Mononuclear cell (primary cell): ENCODE measurements around the gene SLIT1. TPM values are rescaled to one million over a fixed set of nuclear protein-coding genes. Genes with fewer than 3 reads are reported as not detected.

Source experiments
- H3K27me3 ChIP-seq: 2 replicates; pipeline ENCODE4 v1.6.0; 2011; ENCODE audit warnings: low read length, control low read depth; ENCODE audit not compliant: insufficient read depth
- H3K4me1 ChIP-seq: 2 replicates; pipeline ENCODE4 v1.5.1; 2011; ENCODE audit warnings: mild to moderate bottlenecking, low read length, control low read depth; ENCODE audit not compliant: insufficient read depth
- H3K4me3 ChIP-seq: 2 replicates; pipeline ENCODE4 v1.5.1; 2011; ENCODE audit warnings: mild to moderate bottlenecking, low read length, moderate library complexity
- H3K9me3 ChIP-seq: 2 replicates; pipeline ENCODE4 v1.5.1; 2011; ENCODE audit warnings: low read depth, mild to moderate bottlenecking, control low read depth, low read length
- total RNA-seq: library from RNA; depleted of rRNA; stranded (reverse); fragments of >200 nt; gene quantifications from one replicate; pipeline ENCODE4 v1.2.3, GENCODE V29; 2012

The SLIT1 gene
- total RNA-seq, 1 donor, result 0.10 TPM

DNA sequence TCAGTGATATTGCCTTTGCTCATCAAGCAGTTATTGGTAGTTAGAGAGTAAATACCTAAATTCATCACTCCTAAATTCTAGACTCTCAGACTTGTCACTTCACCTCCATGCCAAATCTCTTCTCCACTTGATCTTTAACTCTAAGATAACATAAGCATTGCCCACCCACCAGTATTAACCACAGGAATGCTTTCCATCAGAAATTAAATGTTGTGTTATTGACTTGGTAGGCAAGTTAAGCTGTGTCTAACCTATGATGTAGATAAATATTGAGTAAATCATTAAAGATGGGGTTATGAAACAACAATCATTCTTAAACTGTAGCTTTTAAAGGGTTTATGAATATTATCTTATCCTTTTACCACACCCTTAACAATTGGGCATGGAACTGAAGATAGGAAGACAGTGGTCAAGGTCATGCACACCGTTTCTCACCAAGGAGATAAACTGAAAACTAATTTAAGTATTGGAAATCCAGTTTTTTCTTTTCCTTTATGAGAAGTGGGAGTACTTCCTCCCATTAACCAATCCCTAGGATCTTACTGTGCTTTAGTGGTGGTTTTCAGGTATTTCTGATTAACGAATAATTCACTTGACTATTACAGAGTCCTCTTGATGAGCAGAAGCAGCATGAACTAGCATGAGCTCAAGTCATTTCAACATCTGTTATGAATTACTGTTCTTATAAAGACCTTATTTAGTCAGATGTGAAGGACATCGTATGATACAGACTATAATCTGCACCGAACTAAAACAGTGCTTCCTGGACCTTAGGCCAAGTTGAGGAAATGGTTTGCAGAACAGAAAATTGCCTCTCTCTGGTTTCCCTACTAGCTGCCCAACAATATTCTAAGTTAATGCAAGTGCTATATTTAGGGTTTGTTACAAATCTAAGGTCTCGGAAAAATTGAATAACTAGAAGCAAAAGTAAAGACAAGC lies 211.7 kb downstream of the SLIT1 start:
- H3K4me3 ChIP-seq, result no peak overlapping the region
- no peaks in the 10 kb centered on the region for H3K9me3 ChIP-seq
- no peaks in the 10 kb centered on the region for H3K27me3 ChIP-seq
- H3K4me1 ChIP-seq, result no peaks in the 10 kb centered on the region

DNA sequence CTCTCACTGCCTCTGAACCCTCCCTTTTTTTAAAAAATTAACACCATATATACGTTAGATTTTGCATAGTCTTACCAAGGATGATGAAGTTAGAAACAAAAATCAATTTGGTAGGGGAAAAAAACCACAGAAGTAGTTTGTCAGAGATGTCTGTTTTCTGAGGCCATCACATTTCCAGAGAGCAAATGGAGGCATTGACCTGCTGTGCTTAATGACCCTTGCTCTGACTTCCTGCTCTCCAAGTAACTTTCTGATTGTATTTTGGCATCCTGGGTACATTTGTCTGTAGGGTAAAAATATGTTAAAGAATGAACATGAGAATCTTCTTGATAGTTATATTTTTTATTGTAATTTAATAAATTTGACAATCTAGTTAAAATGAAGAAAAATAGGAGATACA lies 213.5 kb downstream of the SLIT1 start:
- H3K9me3 ChIP-seq, result no peaks in the 10 kb centered on the region
- no peak overlapping the region for H3K4me3 ChIP-seq
- H3K27me3 ChIP-seq, result no peaks in the 10 kb centered on the region
- no peaks in the 10 kb centered on the region for H3K4me1 ChIP-seq

DNA sequence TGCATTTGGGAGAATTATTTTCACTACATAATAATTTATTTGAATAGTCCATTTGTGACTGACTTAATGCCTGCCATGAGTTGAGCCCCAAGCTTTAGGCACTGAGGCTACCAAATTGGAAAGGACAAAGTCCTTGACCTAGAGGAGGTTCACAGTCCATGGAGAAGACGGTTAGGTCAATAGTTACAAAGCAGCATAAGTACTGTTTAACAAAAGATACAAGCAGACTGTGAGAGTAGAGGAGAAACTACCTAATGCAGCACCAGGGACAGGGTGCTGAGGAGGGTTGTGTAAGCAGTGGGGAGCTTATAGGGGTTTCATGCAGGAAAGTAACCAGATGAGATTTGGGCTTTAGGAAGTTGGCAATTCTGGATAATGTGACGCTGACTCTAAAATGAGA lies 214.4 kb downstream of the SLIT1 start:
- Histone ChIP-seq H3K27me3 (no peaks in the 10 kb centered on the region), H3K9me3 (no peaks in the 10 kb centered on the region), H3K4me3 (no peak overlapping the region), H3K4me1 (no peaks in the 10 kb centered on the region)

DNA sequence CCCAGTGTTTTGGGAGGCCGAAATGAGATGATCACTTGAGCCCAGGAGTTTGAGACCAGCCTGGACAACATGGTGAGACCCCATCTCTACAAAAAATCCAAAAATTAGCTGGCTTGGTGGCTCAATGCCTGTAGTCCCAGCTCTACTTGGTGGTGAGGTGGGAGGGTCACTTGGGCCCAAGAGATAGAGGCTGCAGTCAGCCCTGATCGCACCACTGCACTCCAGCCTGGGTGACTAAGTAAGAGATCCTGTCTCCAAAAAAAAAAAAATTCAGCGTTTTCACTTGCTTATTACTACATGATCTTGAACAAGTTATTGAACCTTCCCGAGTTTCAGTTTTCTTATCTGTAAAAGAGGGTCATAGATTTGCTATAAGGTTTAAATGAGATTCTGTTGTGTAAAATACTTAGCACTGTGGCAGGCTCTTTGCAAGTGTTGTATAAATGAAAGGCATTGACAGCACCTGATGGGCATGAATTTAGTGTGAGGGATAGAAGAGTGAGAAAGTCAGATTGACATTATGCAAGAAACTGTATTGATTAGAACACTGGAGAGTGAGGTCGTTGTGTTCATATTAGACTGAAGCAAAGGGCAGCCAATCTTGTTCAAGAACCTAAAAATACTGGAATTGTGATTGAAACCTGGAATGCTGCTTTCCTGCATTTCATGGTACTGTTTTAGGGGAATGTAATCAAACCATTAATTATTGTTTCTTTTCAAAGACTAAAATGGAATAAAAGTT lies 216.9 kb downstream of the SLIT1 start:
- H3K4me1 ChIP-seq, result no peaks in the 10 kb centered on the region
- H3K9me3 ChIP-seq, result no peaks in the 10 kb centered on the region
- H3K27me3 ChIP-seq, result no peaks in the 10 kb centered on the region
- no peak overlapping the region for H3K4me3 ChIP-seq

DNA sequence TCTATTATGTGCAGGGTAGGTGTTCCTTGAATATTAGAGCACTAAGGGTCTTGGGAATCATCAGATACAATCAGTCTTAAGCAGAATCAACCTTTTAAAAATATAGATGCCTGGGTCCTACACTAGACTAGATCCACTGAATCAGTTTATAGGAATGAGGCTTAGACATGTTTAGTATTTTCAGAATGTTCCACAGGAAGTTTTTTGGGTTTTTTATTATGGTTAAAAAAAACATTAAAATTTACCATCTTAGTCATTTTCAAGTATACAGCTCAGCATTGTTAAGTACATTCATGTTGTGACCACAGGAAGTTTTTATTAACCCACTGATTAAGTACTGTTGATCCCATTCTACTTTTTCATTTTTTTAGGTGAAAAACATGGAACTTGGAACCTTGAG lies 217.9 kb downstream of the SLIT1 start:
- Histone ChIP-seq H3K4me3 (no peak overlapping the region), H3K27me3 (no peaks in the 10 kb centered on the region), H3K9me3 (no peaks in the 10 kb centered on the region), H3K4me1 (no peaks in the 10 kb centered on the region)

DNA sequence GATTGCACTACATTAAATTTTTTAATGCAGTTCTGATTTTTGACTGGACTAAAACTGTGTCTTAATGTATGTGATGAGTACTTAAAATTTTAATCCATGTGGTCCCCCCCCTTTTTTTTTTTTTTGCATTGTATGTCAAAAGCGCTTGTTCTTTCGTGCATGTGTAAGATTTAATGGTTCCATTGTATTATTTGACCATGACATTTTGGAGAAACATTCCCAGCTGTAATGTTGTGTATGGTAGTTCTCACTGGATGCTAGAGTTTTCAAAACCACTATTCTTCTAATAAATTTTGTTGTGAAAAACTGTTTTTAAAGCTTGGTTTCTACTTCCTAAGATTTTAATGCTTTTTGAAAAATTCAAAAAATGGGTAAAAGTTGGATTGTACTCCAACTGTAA lies 221.6 kb downstream of the SLIT1 start:
- no peaks in the 10 kb centered on the region for H3K9me3 ChIP-seq
- H3K27me3 ChIP-seq, result no peaks in the 10 kb centered on the region
- H3K4me3 ChIP-seq, result no peak overlapping the region
- no peaks in the 10 kb centered on the region for H3K4me1 ChIP-seq

DNA sequence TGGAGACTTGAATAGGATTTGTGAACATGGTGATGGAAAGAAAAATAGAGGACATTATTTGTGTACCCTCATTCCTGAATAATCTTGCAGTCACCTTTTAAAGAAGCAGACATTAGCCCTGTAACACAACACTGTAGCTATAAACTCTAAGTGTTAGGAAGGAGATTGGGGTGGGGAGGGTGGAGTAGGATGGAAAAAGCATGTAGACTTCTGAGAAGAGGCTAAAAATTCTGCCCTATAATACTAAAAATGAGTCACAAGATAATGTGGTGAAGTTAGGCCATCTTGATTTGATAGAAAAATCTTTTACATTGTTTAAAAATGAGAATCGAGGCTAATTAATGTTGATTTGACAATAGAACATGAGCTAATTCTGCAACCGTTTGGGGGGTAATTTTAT lies 224.9 kb downstream of the SLIT1 start:
- Histone ChIP-seq H3K27me3 (no peaks in the 10 kb centered on the region), H3K4me3 (no peak overlapping the region), H3K4me1 (no peaks in the 10 kb centered on the region), H3K9me3 (no peaks in the 10 kb centered on the region)

DNA sequence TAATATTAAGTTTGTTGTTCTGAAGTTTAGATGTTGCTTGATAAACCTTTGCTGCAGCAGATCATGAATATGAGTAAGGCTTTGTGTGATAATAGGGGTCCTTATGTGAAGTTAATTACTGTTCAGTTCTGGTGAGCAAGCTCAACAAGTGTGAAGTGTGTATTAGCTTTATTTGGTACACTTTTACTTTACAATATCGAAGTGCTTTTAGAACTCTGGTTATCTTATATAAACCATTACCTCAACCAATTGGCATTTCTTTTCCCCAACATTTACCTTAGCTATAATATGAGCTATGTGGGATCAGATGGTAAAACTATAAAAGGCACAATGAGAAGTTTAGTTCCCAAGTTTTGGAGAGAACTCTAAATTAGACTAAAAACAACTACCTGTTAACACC lies 226.0 kb downstream of the SLIT1 start:
- Histone ChIP-seq H3K4me1 (no peaks in the 10 kb centered on the region), H3K9me3 (no peaks in the 10 kb centered on the region), H3K27me3 (no peaks in the 10 kb centered on the region), H3K4me3 (no peak overlapping the region)

DNA sequence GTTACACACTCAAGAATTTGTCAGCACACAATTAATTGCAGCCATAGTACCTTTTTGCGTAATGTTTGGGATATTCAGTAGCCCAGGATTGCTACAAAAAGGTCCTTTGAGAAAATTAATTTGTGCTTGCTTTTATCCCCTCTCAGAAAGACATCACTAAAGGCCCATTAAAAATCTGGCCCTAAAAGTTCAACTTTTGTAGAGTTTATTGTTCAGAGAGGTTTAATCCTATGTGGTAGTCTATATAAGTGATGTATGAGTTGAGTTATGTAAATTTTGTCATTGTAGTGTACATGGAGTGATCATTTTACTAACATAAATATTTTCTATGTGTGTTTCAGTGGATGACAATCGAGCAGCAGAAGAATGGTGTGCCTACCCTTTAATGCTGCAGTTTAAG lies 227.7 kb downstream of the SLIT1 start:
- Histone ChIP-seq H3K4me1 (no peaks in the 10 kb centered on the region), H3K4me3 (no peak overlapping the region), H3K9me3 (no peaks in the 10 kb centered on the region), H3K27me3 (no peaks in the 10 kb centered on the region)

DNA sequence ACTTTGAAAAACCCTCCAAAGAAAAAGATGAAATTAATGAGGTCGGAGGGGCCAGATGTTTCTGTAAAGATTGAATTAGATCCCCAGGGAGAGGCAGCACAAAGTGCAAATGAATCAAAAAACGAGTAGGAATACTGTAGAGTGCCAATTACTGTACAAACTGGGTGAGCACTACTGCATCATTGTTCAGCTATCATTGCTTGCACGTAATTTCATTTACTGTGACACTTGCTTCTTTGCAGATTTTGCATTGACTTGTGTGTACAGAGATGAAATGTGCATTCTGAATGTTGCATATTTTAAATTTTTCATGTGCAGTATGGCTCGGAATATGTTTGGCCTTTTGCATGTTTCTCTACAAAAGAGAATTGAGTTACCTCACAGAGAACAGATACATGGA lies 230.0 kb downstream of the SLIT1 start:
- Histone ChIP-seq H3K4me3 (no peak overlapping the region), H3K27me3 (no peaks in the 10 kb centered on the region), H3K9me3 (no peaks in the 10 kb centered on the region), H3K4me1 (no peaks in the 10 kb centered on the region)

DNA sequence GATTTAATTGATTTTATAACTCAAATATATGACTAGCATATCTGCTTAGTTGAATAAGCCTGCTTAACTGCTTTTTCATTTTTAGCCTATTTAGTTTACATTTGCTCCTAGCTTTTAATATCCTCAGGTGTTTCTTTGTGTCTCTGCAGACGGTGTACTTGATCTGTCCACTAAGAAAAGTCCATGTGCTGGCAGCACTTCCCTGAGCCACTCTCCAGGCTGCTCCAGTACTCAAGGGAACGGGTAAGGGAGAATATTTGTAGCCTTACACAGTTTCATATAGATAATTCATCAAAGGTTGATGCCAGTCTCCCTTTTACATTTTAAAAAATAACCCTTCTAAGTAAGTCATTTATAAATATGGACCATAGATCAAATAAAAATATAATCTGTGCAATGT lies 233.8 kb downstream of the SLIT1 start:
- no peaks in the 10 kb centered on the region for H3K9me3 ChIP-seq
- H3K27me3 ChIP-seq, result no peaks in the 10 kb centered on the region
- H3K4me1 ChIP-seq, result no peaks in the 10 kb centered on the region
- H3K4me3 ChIP-seq, result no peak overlapping the region

DNA sequence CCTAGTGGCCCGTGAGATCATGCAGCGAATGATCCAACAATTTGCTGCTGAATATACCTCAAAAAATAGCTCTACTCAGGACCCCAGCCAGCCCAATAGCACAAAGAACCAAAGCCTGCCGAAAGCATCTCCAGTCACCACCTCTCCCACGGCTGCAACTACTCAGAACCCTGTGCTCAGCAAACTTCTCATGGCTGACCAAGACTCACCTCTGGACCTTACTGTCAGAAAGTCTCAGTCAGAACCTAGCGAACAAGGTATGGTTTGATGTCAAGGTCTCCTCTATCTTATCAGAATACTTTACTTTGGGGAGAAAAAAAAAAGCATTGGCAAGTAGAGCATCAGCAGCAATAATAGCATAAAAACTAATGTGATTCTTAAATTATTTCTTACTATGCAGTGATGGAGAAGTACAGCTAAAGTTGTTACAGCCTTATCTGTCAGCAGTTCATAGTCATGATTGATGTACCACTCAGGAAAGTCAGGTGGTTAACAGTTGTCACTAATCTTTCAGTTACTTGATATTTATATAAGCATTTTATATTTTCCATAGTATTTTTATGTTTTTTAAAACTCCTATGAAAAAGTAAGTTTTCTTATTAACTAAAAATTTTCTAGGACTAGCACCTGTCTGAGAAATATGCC lies 236.6 kb downstream of the SLIT1 start:
- H3K9me3 ChIP-seq, result no peaks in the 10 kb centered on the region
- H3K4me3 ChIP-seq, result no peak overlapping the region
- H3K27me3 ChIP-seq, result no peaks in the 10 kb centered on the region
- H3K4me1 ChIP-seq, result no peaks in the 10 kb centered on the region
